H1 (cell line): ENCODE data around the gene GHRH. TPM values are rescaled to one million over a fixed set of nuclear protein-coding genes. Genes with fewer than 3 reads are reported as not detected.

Experiments used
- CTCF ChIA-PET: fragments of 300-600 bp; sonication (Branson Sonifier 250); formaldehyde crosslinking; loops from one replicate; lab custom pipeline; 2021; ENCODE audit not compliant: partially characterized antibody; lab: Charles Lee
- POLR2A ChIA-PET: fragments of 300-600 bp; sonication (Branson Sonifier 250); formaldehyde crosslinking; loops from one replicate; lab custom pipeline; 2021; ENCODE audit warnings: inconsistent platforms; ENCODE audit not compliant: partially characterized antibody; lab: Charles Lee
- DNase-seq, 2 experiments: peaks; one replicate each; pipeline versions ENCODE4 v3.0.0 to v3.0.0-alpha.2; 2010 to 2022; ENCODE audit warnings: low spot score in 2 of 2, low read depth in 1 of 2, mixed read lengths in 1 of 2
- FAIRE-seq: peaks from 2 replicates; lab custom pipeline; 2011; peaks lifted over from hg19 to GRCh38; lab: Jason Lieb, UNC
- H2AFZ ChIP-seq: 2 replicates; pipeline ENCODE4 v1.8.1; 2012; ENCODE audit warnings: low read length, inconsistent platforms
- H2AK5ac ChIP-seq: 2 replicates; pipeline ENCODE4 v1.6.1; 2013; ENCODE audit warnings: low read depth, low read length
- H2BK120ac ChIP-seq: replicated peaks from 2 replicates; pipeline ENCODE3; 2013; ENCODE audit warnings: low read depth, low read length, inconsistent platforms
- H2BK12ac ChIP-seq: 2 replicates; pipeline ENCODE4 v1.6.1; 2013; ENCODE audit warnings: low read depth, low read length
- H2BK15ac ChIP-seq: 2 replicates; pipeline ENCODE4 v1.6.1; 2013; ENCODE audit warnings: low read length
- H2BK20ac ChIP-seq: 2 replicates; pipeline ENCODE4 v1.6.1; 2013; ENCODE audit warnings: low read length
- H2BK5ac ChIP-seq: 2 replicates; pipeline ENCODE4 v1.6.1; 2013; ENCODE audit warnings: low read depth, low read length
- H3K14ac ChIP-seq: 2 replicates; pipeline ENCODE4 v1.6.1; 2013; ENCODE audit warnings: inconsistent platforms; ENCODE audit not compliant: insufficient read length
- H3K18ac ChIP-seq: 2 replicates; pipeline ENCODE4 v1.6.1; 2013; ENCODE audit warnings: low read length; ENCODE audit errors: extremely low read depth
- H3K23ac ChIP-seq: 2 replicates; pipeline ENCODE4 v1.6.1; 2013; ENCODE audit warnings: inconsistent platforms; ENCODE audit not compliant: insufficient read length
- H3K23me2 ChIP-seq: 2 replicates; pipeline ENCODE4 v1.6.1; 2013; ENCODE audit warnings: low read depth, low read length
- H3K27ac ChIP-seq: 2 replicates; pipeline ENCODE4 v1.6.1; 2011; ENCODE audit warnings: low read depth, low read length, inconsistent platforms
- H3K27me3 ChIP-seq, 4 experiments: replicated peaks in 1 of 4; 1 replicate in 1 of 4; 2 replicates in 3 of 4; pipeline versions ENCODE4 v1.6.1 to v1.8.1; 2011 to 2013; ENCODE audit warnings: low read length in 3 of 4, mild to moderate bottlenecking in 3 of 4, inconsistent platforms in 2 of 4, mixed read lengths in 2 of 4, moderate library complexity in 1 of 4; ENCODE audit not compliant: control insufficient read depth in 3 of 4, insufficient read depth in 3 of 4; ENCODE audit errors: extremely low read depth in 1 of 4
- H3K36me3 ChIP-seq, 4 experiments: 2 replicates each; pipeline versions ENCODE4 v1.6.1 to v1.8.1; 2011 to 2013; ENCODE audit warnings: mild to moderate bottlenecking in 4 of 4, low read length in 3 of 4, moderate library complexity in 2 of 4, control low read depth in 1 of 4, inconsistent platforms in 1 of 4; ENCODE audit not compliant: insufficient read depth in 4 of 4, control insufficient read depth in 2 of 4
- H3K4ac ChIP-seq: replicated peaks from 2 replicates; pipeline ENCODE3; 2013; ENCODE audit warnings: low read length, low read depth, mixed read lengths, inconsistent platforms; ENCODE audit not compliant: insufficient read length
- H3K4me1 ChIP-seq, 4 experiments: replicated peaks in 1 of 4; 1 replicate in 1 of 4; 2 replicates in 3 of 4; pipeline versions ENCODE4 v1.6.1 to v1.8.1; 2011 to 2013; ENCODE audit warnings: low read length in 3 of 4, inconsistent platforms in 2 of 4, mixed read lengths in 1 of 4; ENCODE audit not compliant: insufficient read depth in 4 of 4, control insufficient read depth in 3 of 4
- H3K4me2 ChIP-seq, 2 experiments: 2 replicates each; pipeline versions ENCODE4 v1.6.1 to v1.8.1; 2011 to 2013; ENCODE audit warnings: low read depth in 2 of 2, low read length in 2 of 2, control low read depth in 1 of 2, inconsistent platforms in 1 of 2, mild to moderate bottlenecking in 1 of 2; ENCODE audit not compliant: insufficient read depth in 1 of 2
- H3K4me3 ChIP-seq, 4 experiments: fragments of 200-600, 300-600 bp in 1 of 4; sonication (generic), shearing (Covaris generic), sonication (Bioruptor Twin) in 1 of 4; 2 replicates each; pipeline versions ENCODE4 v1.5.1 to v1.8.1; 2011 to 2016; ENCODE audit warnings: low read length in 4 of 4, low read depth in 3 of 4, control low read depth in 2 of 4, inconsistent platforms in 2 of 4, mild to moderate bottlenecking in 2 of 4, mixed read lengths in 1 of 4, moderate library complexity in 1 of 4; ENCODE audit not compliant: insufficient read depth in 2 of 4; ENCODE audit errors: extremely low read depth in 1 of 4
- H3K56ac ChIP-seq: replicated peaks from 2 replicates; pipeline ENCODE3; 2013; ENCODE audit warnings: low read depth, mild to moderate bottlenecking, mixed read lengths, low read length, inconsistent platforms; ENCODE audit not compliant: insufficient read length
- H3K79me1 ChIP-seq: 2 replicates; pipeline ENCODE4 v1.6.1; 2013; ENCODE audit warnings: low read depth, low read length, control low read depth
- H3K79me2 ChIP-seq, 2 experiments: 2 replicates each; pipeline versions ENCODE4 v1.6.1 to v1.8.1; 2012 to 2013; ENCODE audit warnings: low read length in 2 of 2, mild to moderate bottlenecking in 2 of 2, inconsistent platforms in 1 of 2; ENCODE audit not compliant: insufficient read depth in 2 of 2, control insufficient read depth in 1 of 2
- H3K9ac ChIP-seq, 4 experiments: replicated peaks in 1 of 4; 1 replicate in 1 of 4; 2 replicates in 3 of 4; pipeline versions ENCODE4 v1.6.1 to v1.8.1; 2011 to 2013; ENCODE audit warnings: low read depth in 3 of 4, low read length in 3 of 4, control low read depth in 2 of 4, mild to moderate bottlenecking in 2 of 4, moderate library complexity in 2 of 4, inconsistent platforms in 1 of 4; ENCODE audit errors: extremely low read depth in 1 of 4
- H3K9me3 ChIP-seq, 2 experiments: 2 replicates each; pipeline versions ENCODE4 v1.6.1 to v1.8.1; 2012 to 2013; ENCODE audit warnings: mild to moderate bottlenecking in 2 of 2, moderate library complexity in 2 of 2, control low read depth in 1 of 2, inconsistent platforms in 1 of 2, low read depth in 1 of 2, low read length in 1 of 2, mixed read lengths in 1 of 2; ENCODE audit not compliant: insufficient read depth in 2 of 2
- H4K20me1 ChIP-seq, 2 experiments: replicated peaks in 1 of 2; 2 replicates each; pipeline versions ENCODE3 to v1.8.1; 2011 to 2013; ENCODE audit warnings: inconsistent platforms in 2 of 2, low read length in 2 of 2, mild to moderate bottlenecking in 1 of 2; ENCODE audit not compliant: insufficient read depth in 2 of 2, control insufficient read depth in 1 of 2
- H4K5ac ChIP-seq: 2 replicates; pipeline ENCODE4 v1.6.1; 2013; ENCODE audit warnings: low read length, low read depth, mixed read lengths, inconsistent platforms; ENCODE audit not compliant: insufficient read length
- H4K8ac ChIP-seq: 2 replicates; pipeline ENCODE4 v1.8.0; 2013; ENCODE audit warnings: mild to moderate bottlenecking, moderate library complexity, low read length, inconsistent platforms; ENCODE audit not compliant: insufficient read depth; ENCODE audit errors: extremely low read depth
- H4K91ac ChIP-seq: replicated peaks from 2 replicates; pipeline ENCODE3; 2013; ENCODE audit warnings: low read length, mixed read lengths, inconsistent platforms; ENCODE audit not compliant: insufficient read length
- CBX8 ChIP-seq: fragments of 300-800, 300-1000 bp; sonication (generic); IDR thresholded peaks from 2 replicates; pipeline ENCODE4 v1.7.1; 2016; ENCODE audit warnings: low read depth, low read length, borderline replicate concordance
- CHD1 ChIP-seq: IDR thresholded peaks from 2 replicates; pipeline ENCODE4 v1.6.1; 2012; ENCODE audit warnings: low read depth, low read length, improper control_type of control experiment
- CREB1 ChIP-seq: IDR thresholded peaks from 2 replicates; pipeline ENCODE4 v1.6.1; 2012; ENCODE audit warnings: inconsistent platforms
- EGR1 ChIP-seq: IDR thresholded peaks from 2 replicates; pipeline ENCODE4 v1.6.1; 2011; ENCODE audit warnings: low read depth, low read length, borderline replicate concordance
- FOSL1 ChIP-seq: IDR thresholded peaks from 2 replicates; pipeline ENCODE4 v1.6.1; 2011; ENCODE audit warnings: mild to moderate bottlenecking, low read depth, low read length, moderate library complexity; ENCODE audit not compliant: insufficient read depth
- GTF2F1 ChIP-seq: IDR thresholded peaks from 2 replicates; pipeline ENCODE4 v1.6.1; 2012; ENCODE audit warnings: low read depth, low read length, improper control_type of control experiment, borderline replicate concordance
- NANOG ChIP-seq: IDR thresholded peaks from 2 replicates; pipeline ENCODE4 v1.6.1; 2011; ENCODE audit warnings: low read length, low read depth, mild to moderate bottlenecking, inconsistent platforms; ENCODE audit not compliant: insufficient read depth, poor library complexity, severe bottlenecking
- RNF2 ChIP-seq: fragments of 200-900, 300-1000 bp; sonication (generic); IDR thresholded peaks from 2 replicates; pipeline ENCODE4 v1.7.1; 2016; ENCODE audit warnings: borderline replicate concordance, low read depth, mild to moderate bottlenecking, antibody characterized with exemption, low read length; ENCODE audit not compliant: poor library complexity, severe bottlenecking; ENCODE audit errors: missing control alignments
- RXRA ChIP-seq: IDR thresholded peaks from 2 replicates; pipeline ENCODE4 v1.6.1; 2011; ENCODE audit warnings: low read depth, mild to moderate bottlenecking, low read length, moderate library complexity; ENCODE audit not compliant: insufficient read depth
- SIX5 ChIP-seq: IDR thresholded peaks from 2 replicates; pipeline ENCODE4 v1.6.1; 2011; ENCODE audit warnings: mild to moderate bottlenecking, low read depth, low read length
- SP1 ChIP-seq: IDR thresholded peaks from 2 replicates; pipeline ENCODE4 v1.6.1; 2011; ENCODE audit warnings: low read depth, low read length
- TBP ChIP-seq: IDR thresholded peaks from 2 replicates; pipeline ENCODE4 v1.6.1; 2011; ENCODE audit warnings: low read depth, low read length, improper control_type of control experiment
- WGBS, 2 experiments: shearing (Covaris generic) in 1 of 2; methylation state at CpG; one replicate each; pipeline versions ENCODE4 v1.1.6 to v1.1.7; 2013 to 2015; ENCODE audit warnings: low lambda C conversion rate in 2 of 2, mixed read lengths in 2 of 2, inconsistent platforms in 1 of 2, low coverage in 1 of 2, missing lambda C conversion rate in 1 of 2; ENCODE audit not compliant: insufficient replicate concordance in 2 of 2, insufficient coverage in 1 of 2, insufficient read length in 1 of 2; ENCODE audit errors: extremely low coverage in 1 of 2, missing lambda C conversion rate in 1 of 2; 5-methylcytosine and 5-hydroxymethylcytosine counted together
- polyA plus RNA-seq, 7 experiments: library from polyadenylated mRNA; depleted of rRNA in 3 of 7; stranded (reverse) in 5 of 7; unstranded in 2 of 7; fragments of >200 nt in 5 of 7; fragments of 200-250 nt in 2 of 7; gene quantifications; 1 replicate in 5 of 7; 2 replicates in 1 of 7; 4 replicates in 1 of 7; pipeline versions ENCODE4 v1.2.1 to v1.2.3, GENCODE V29; 2011 to 2013; ENCODE audit warnings: missing spikeins in 2 of 7, mixed read lengths in 2 of 7
- total RNA-seq: library from RNA; stranded (reverse); fragmentation: NEBNext Ultra II Directional; extraction: Animal tissue kit (Norgen Biotek cat#: 25700); gene quantifications from 2 replicates; pipeline ENCODE4 v1.2.1, GENCODE V29; 2021
- TF ChIP-seq, protein P1 (sequence below): IDR thresholded peaks from 2 replicates; pipeline ENCODE4 v1.6.1; 2011; ENCODE audit warnings: low read length, improper control_type of control experiment

The GHRH gene
- total and polyA plus RNA-seq, 2 of the 8 experiments (the other 6 are each of a cell fraction or from before 2014, with no cell fraction given) = not detected

DNA sequence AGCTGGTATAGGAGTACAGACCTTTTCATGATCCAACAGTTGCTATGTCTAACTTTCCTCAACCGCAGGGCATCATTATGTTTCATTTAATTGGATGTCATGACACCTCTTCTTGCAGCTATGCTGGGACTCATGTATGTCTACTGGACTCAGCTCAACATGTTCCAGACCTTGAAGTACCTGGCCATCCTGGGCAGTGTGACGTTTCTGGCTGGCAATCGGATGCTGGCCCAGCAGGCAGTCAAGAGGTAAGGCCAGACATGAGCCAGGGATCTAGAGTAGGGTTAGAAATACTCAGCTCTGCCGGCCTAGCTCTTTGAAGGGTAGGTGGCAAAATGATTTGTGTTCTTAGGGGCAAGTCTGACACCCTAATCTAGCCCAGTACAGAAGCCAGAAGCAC is 25.2 kb downstream of the GHRH start:
- Histone ChIP-seq H3K36me3 (peaks cover 40 to 96% (median 87%) of the 10 kb centered on the region in 4 experiments), H3K56ac (no peak overlapping the region), H2BK15ac (no peak overlapping the region), H3K27me3 (no peaks in the 10 kb centered on the region), H3K4ac (no peak overlapping the region), H4K5ac (no peak overlapping the region), H2BK120ac (no peak overlapping the region), H2BK12ac (no peak overlapping the region), H3K79me1 (no peaks in the 10 kb centered on the region), H3K9ac (no peak overlapping the region), H2AK5ac (no peak overlapping the region), H3K27ac (no peak overlapping the region), H3K79me2 (no peaks in the 10 kb centered on the region), H3K18ac (no peak overlapping the region), H3K4me1 (no peaks in the 10 kb centered on the region), H4K20me1 (peaks cover 0 to 2% of the 10 kb centered on the region in 2 experiments), H2BK5ac (no peak overlapping the region), H4K91ac (no peak overlapping the region), H4K8ac (no peak overlapping the region), H3K9me3 (no peaks in the 10 kb centered on the region), H2BK20ac (no peak overlapping the region), H3K23ac (no peak overlapping the region), H3K23me2 (no peaks in the 10 kb centered on the region), H3K4me3 (no peak overlapping the region), H3K14ac (no peak overlapping the region), H2AFZ (no peak overlapping the region), H3K4me2 (no peak overlapping the region)
- ChIA-PET CTCF (interaction anchor here (1.2 to 4.3 kb wide), 5 partner anchors 9 to 299 kb away, joined by 3 to 20 read pairs (median 7); no protein-coding TSS in a partner anchor), POLR2A (interaction anchor here (0.6 to 1.0 kb wide), 3 partner anchors 12 to 105 kb away, joined by 3 to 6 read pairs (median 3); partner anchors contain the start of gene RPN2)
- DNase-seq = no peak
- WGBS, 2 experiments = 94% methylated on average over 4 of the region's 4 CpGs; no CpG with 5 or more reads in 1 of the 2 experiments
- FAIRE-seq = no peak
- TF ChIP-seq RXRA (no peak), CREB1 (no peak), FOSL1 (no peak), SP1 (no peak), TBP (no peak), NANOG (no peak), GTF2F1 (no peak), EGR1 (no peak), CBX8 (no peak), CHD1 (no peak), SIX5 (no peak), RNF2 (no peak)
- TF ChIP-seq, protein P1, sequence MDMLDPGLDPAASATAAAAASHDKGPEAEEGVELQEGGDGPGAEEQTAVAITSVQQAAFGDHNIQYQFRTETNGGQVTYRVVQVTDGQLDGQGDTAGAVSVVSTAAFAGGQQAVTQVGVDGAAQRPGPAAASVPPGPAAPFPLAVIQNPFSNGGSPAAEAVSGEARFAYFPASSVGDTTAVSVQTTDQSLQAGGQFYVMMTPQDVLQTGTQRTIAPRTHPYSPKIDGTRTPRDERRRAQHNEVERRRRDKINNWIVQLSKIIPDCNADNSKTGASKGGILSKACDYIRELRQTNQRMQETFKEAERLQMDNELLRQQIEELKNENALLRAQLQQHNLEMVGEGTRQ = no peak
